IgD-negative memory B cell (primary cell): ENCODE results near the gene AUH. TPM values are rescaled to one million over a fixed set of nuclear protein-coding genes. Genes with fewer than 3 reads are reported as not detected.

Experiments used
- H3K27ac Mint-ChIP-seq, 3 donors: one replicate each; pipeline ENCODE4 v1.8.0; 2020 to 2022; ENCODE audit warnings: mild to moderate bottlenecking in 3 of 3, mixed read lengths in 3 of 3, moderate library complexity in 1 of 3
- H3K27me3 Mint-ChIP-seq: one replicate; pipeline ENCODE4 v1.8.0; 2021; ENCODE audit warnings: mixed read lengths
- H3K36me3 Mint-ChIP-seq: one replicate; pipeline ENCODE4 v1.8.0; 2020; ENCODE audit warnings: mild to moderate bottlenecking, mixed read lengths
- H3K4me1 Mint-ChIP-seq, 3 donors: one replicate each; pipeline ENCODE4 v1.8.0; 2020 to 2022; ENCODE audit warnings: mixed read lengths in 3 of 3, mild to moderate bottlenecking in 1 of 3
- H3K4me3 Mint-ChIP-seq, 4 donors: one replicate each; pipeline ENCODE4 v1.8.0; 2020 to 2022; ENCODE audit warnings: mild to moderate bottlenecking in 4 of 4, mixed read lengths in 4 of 4, moderate library complexity in 3 of 4
- H3K9me3 Mint-ChIP-seq, 3 donors: one replicate each; pipeline ENCODE4 v1.8.0; 2020 to 2021; ENCODE audit warnings: mixed read lengths in 3 of 3, mild to moderate bottlenecking in 1 of 3
- polyA plus RNA-seq: library from polyadenylated mRNA; unstranded; fragments of 300-500 nt; fragmentation: Illumina TruSeq; gene quantifications from one replicate; pipeline ENCODE4 v1.2.3, GENCODE V29; 2021

Gene AUH
- polyA plus RNA-seq, 1 donor from 2014 or later, result 15.7 TPM

GRCh38 chr9:91187965-91188344 is 173.8 kb downstream of the AUH start:
- Mint-ChIP-seq H3K4me1 (peaks cover 16 to 22% (median 18%) of the 10 kb centered on the region in 3 donors), H3K27ac (peak overlapping the region in 1 of 3 donors; percentile 16), H3K9me3 (peaks cover 0 to 2% (median 2%) of the 10 kb centered on the region in 3 donors), H3K36me3 (no peaks in the 10 kb centered on the region), H3K4me3 (no peak overlapping the region), H3K27me3 (peaks cover 1% of the 10 kb centered on the region)

- Mint-ChIP-seq H3K27ac (peak overlapping the region in 1 of 3 donors; percentile 80), H3K4me1 (peaks cover 17 to 22% (median 20%) of the 10 kb centered on the region in 3 donors), H3K4me3 (no peak overlapping the region), H3K27me3 (no peaks in the 10 kb centered on the region), H3K9me3 (peaks cover 0 to 2% (median 2%) of the 10 kb centered on the region in 3 donors), H3K36me3 (no peaks in the 10 kb centered on the region)
Observed at GRCh38 chr9:91187311-91187964, 174.3 kb downstream of the AUH start.

GRCh38 chr9:91186632-91187108 is 175.0 kb downstream of the AUH start:
- Mint-ChIP-seq H3K36me3 (no peaks in the 10 kb centered on the region), H3K9me3 (peaks cover 0 to 2% (median 2%) of the 10 kb centered on the region in 3 donors), H3K27me3 (no peaks in the 10 kb centered on the region), H3K4me3 (no peak overlapping the region), H3K27ac (no peak overlapping the region), H3K4me1 (peaks cover 10 to 19% (median 15%) of the 10 kb centered on the region in 3 donors)

GRCh38 chr9:91185193-91185886 is 176.4 kb downstream of the AUH start:
- Mint-ChIP-seq H3K4me1 (peaks cover 7 to 14% (median 13%) of the 10 kb centered on the region in 3 donors), H3K27ac (peak overlapping the region in 1 of 3 donors; percentile 19), H3K9me3 (peaks cover 0 to 2% (median 2%) of the 10 kb centered on the region in 3 donors), H3K36me3 (no peaks in the 10 kb centered on the region), H3K27me3 (no peaks in the 10 kb centered on the region), H3K4me3 (no peak overlapping the region)

- H3K27me3 Mint-ChIP-seq, result no peaks in the 10 kb centered on the region
- H3K4me3 Mint-ChIP-seq, result peak overlapping the region in 1 of 4 donors; percentile 87
- H3K27ac Mint-ChIP-seq, result no peak overlapping the region
- no peaks in the 10 kb centered on the region for H3K9me3 Mint-ChIP-seq
- peaks cover 13 to 21% (median 15%) of the 10 kb centered on the region in 3 donors for H3K4me1 Mint-ChIP-seq
- no peaks in the 10 kb centered on the region for H3K36me3 Mint-ChIP-seq
Observed at GRCh38 chr9:91182429-91183225, 179.1 kb downstream of the AUH start.

- Mint-ChIP-seq H3K4me3 (no peak overlapping the region), H3K4me1 (peaks cover 17 to 25% (median 20%) of the 10 kb centered on the region in 3 donors), H3K27me3 (no peaks in the 10 kb centered on the region), H3K27ac (no peak overlapping the region), H3K9me3 (no peaks in the 10 kb centered on the region), H3K36me3 (no peaks in the 10 kb centered on the region)
Observed at GRCh38 chr9:91181541-91181940, 180.2 kb downstream of the AUH start.

GRCh38 chr9:91180930-91181268 is 180.8 kb downstream of the AUH start:
- Mint-ChIP-seq H3K27me3 (no peaks in the 10 kb centered on the region), H3K4me3 (no peak overlapping the region), H3K27ac (no peak overlapping the region), H3K36me3 (no peaks in the 10 kb centered on the region), H3K9me3 (no peaks in the 10 kb centered on the region), H3K4me1 (peaks cover 17 to 25% (median 20%) of the 10 kb centered on the region in 3 donors)

- no peaks in the 10 kb centered on the region for H3K36me3 Mint-ChIP-seq
- no peaks in the 10 kb centered on the region for H3K9me3 Mint-ChIP-seq
- H3K4me1 Mint-ChIP-seq, result peaks cover 19 to 28% (median 23%) of the 10 kb centered on the region in 3 donors
- H3K4me3 Mint-ChIP-seq, result no peak overlapping the region
- peak overlapping the region in 1 of 3 donors; percentile 28 for H3K27ac Mint-ChIP-seq
- H3K27me3 Mint-ChIP-seq, result no peaks in the 10 kb centered on the region
Observed at GRCh38 chr9:91180240-91180929, 181.3 kb downstream of the AUH start.

- no peaks in the 10 kb centered on the region for H3K36me3 Mint-ChIP-seq
- peak overlapping the region in 1 of 4 donors; percentile 50 for H3K4me3 Mint-ChIP-seq
- H3K27ac Mint-ChIP-seq, result peak overlapping the region in 1 of 3 donors; percentile 28
- no peaks in the 10 kb centered on the region for H3K27me3 Mint-ChIP-seq
- no peaks in the 10 kb centered on the region for H3K9me3 Mint-ChIP-seq
- peaks cover 28 to 34% (median 28%) of the 10 kb centered on the region in 3 donors for H3K4me1 Mint-ChIP-seq
Observed at GRCh38 chr9:91179237-91180138, 182.2 kb downstream of the AUH start.

- Mint-ChIP-seq H3K9me3 (peaks cover 0 to 2% (median 0%) of the 10 kb centered on the region in 3 donors), H3K36me3 (no peaks in the 10 kb centered on the region), H3K27me3 (no peaks in the 10 kb centered on the region), H3K27ac (peak overlapping the region in 1 of 3 donors; percentile 43), H3K4me3 (peak overlapping the region in 1 of 4 donors; percentile 47), H3K4me1 (peaks cover 32 to 40% (median 35%) of the 10 kb centered on the region in 3 donors)
Observed at GRCh38 chr9:91178281-91179236, 183.2 kb downstream of the AUH start.

- H3K4me1 Mint-ChIP-seq, result peaks cover 36 to 42% (median 36%) of the 10 kb centered on the region in 3 donors
Observed at GRCh38 chr9:91177661-91178280, 183.9 kb downstream of the AUH start.

GRCh38 chr9:91177081-91177480 is 184.6 kb downstream of the AUH start:
- no peaks in the 10 kb centered on the region for H3K36me3 Mint-ChIP-seq
- peaks cover 1 to 7% (median 4%) of the 10 kb centered on the region in 3 donors for H3K9me3 Mint-ChIP-seq
- peaks cover 36 to 40% (median 38%) of the 10 kb centered on the region in 3 donors for H3K4me1 Mint-ChIP-seq
- H3K27ac Mint-ChIP-seq, result peak overlapping the region; percentile 39 to 87 (median 43)
- H3K4me3 Mint-ChIP-seq, result peak overlapping the region in 1 of 4 donors; percentile 78
- no peaks in the 10 kb centered on the region for H3K27me3 Mint-ChIP-seq

More at GRCh38 chr9:91177661-91178280, 183.9 kb downstream of the AUH start:
- Mint-ChIP-seq H3K27ac (peak overlapping the region; percentile 43 to 87 (median 53)), H3K4me3 (peak overlapping the region in 1 of 4 donors; percentile 78), H3K9me3 (peaks cover 0 to 3% (median under 1%) of the 10 kb centered on the region in 3 donors), H3K36me3 (no peaks in the 10 kb centered on the region), H3K27me3 (no peaks in the 10 kb centered on the region)
